HCT116 (cell line): ENCODE results near the gene PAQR7. TPM values are rescaled to one million over a fixed set of nuclear protein-coding genes. Genes with fewer than 3 reads are reported as not detected.

ENCODE experiments used
- ATAC-seq: fragments of 200-7000 bp; cut with Tn5 transposase; 2 replicates; pipeline ENCODE4 v1.9.1; 2020; ENCODE audit warnings: mild to moderate bottlenecking, moderate library complexity
- BruUV-seq: library from RNA; stranded (reverse); fragments of 400-500 nt; replicated peaks from 2 replicates; lab custom pipeline; 2021; lab: Mats Ljungman, UMichigan
- CTCF ChIA-PET: fragments of 300-600 bp; sonication (Branson Sonifier 250); formaldehyde crosslinking; loops from one replicate; lab custom pipeline; 2021; ENCODE audit warnings: antibody characterized with exemption; lab: Charles Lee
- POLR2A ChIA-PET: fragments of 300-600, 350-600 bp; sonication (Branson Sonifier 250); formaldehyde crosslinking; loops from one replicate; lab custom pipeline; 2021; ENCODE audit warnings: antibody characterized with exemption; lab: Charles Lee
- RAD21 ChIA-PET, 2 experiments: fragments of 300-600 bp; sonication (Branson Sonifier 250); formaldehyde crosslinking; loops; one replicate each; lab custom pipeline; 2023; ENCODE audit warnings: low total read pairs in 2 of 2; ENCODE audit not compliant: uncharacterized antibody in 2 of 2, unreplicated experiment in 2 of 2, low non-redundant PET in 1 of 2; lab: Charles Lee
- DNase-seq: peaks from one replicate; pipeline ENCODE4 v3.0.0-alpha.2; 2010; ENCODE audit warnings: low read depth, low spot score
- H2AFZ ChIP-seq: fragments of 200-600 bp; shearing (Covaris generic), sonication (generic); 2 replicates; pipeline ENCODE4 v1.6.1; 2017; ENCODE audit warnings: low read depth, mixed run types, mixed read lengths, antibody characterized with exemption, low read length; ENCODE audit not compliant: poor library complexity, severe bottlenecking
- H3K27ac ChIP-seq: 2 replicates; pipeline ENCODE4 v1.5.1; 2012; ENCODE audit warnings: low read depth, low read length
- H3K27me3 ChIP-seq: fragments of 200-600 bp; sonication (generic); 2 replicates; pipeline ENCODE4 v1.6.1; 2016; ENCODE audit warnings: mixed run types, low read length, mixed read lengths; ENCODE audit not compliant: insufficient read depth
- H3K36me3 ChIP-seq, 2 experiments: fragments of 200-500 bp in 1 of 2; fragments of 200-600 bp in 1 of 2; sonication (Bioruptor generic) in 1 of 2; sonication (generic) in 1 of 2; 2 replicates each; pipeline versions ENCODE4 v1.5.1 to v1.6.1; 2014 to 2016; ENCODE audit warnings: low read length in 2 of 2, inconsistent platforms in 1 of 2, mixed read lengths in 1 of 2, mixed run types in 1 of 2; ENCODE audit not compliant: insufficient read depth in 2 of 2, control insufficient read depth in 1 of 2
- H3K4me1 ChIP-seq, 2 experiments: fragments of 200-600 bp in 1 of 2; sonication (generic) in 1 of 2; 2 replicates each; pipeline versions ENCODE4 v1.5.1 to v1.6.1; 2012 to 2017; ENCODE audit warnings: low read length in 2 of 2, inconsistent platforms in 1 of 2, mild to moderate bottlenecking in 1 of 2, mixed read lengths in 1 of 2, mixed run types in 1 of 2, moderate library complexity in 1 of 2; ENCODE audit not compliant: insufficient read depth in 2 of 2, control insufficient read depth in 1 of 2
- H3K4me2 ChIP-seq: fragments of 200-600 bp; sonication (generic); 2 replicates; pipeline ENCODE4 v1.6.1; 2017; ENCODE audit warnings: mixed run types, low read length, mixed read lengths
- H3K4me3 ChIP-seq, 2 experiments: fragments of 200-600 bp in 1 of 2; sonication (generic) in 1 of 2; replicated peaks in 1 of 2; 2 replicates each; pipeline ENCODE4 v1.5.1; 2011 to 2016; ENCODE audit warnings: low read length in 2 of 2, control low read depth in 1 of 2, low read depth in 1 of 2, mild to moderate bottlenecking in 1 of 2, mixed read lengths in 1 of 2, mixed run types in 1 of 2
- H3K79me2 ChIP-seq: fragments of 200-600 bp; sonication (generic); 2 replicates; pipeline ENCODE4 v1.6.1; 2017; ENCODE audit warnings: mild to moderate bottlenecking, mixed run types, low read length, moderate library complexity, mixed read lengths; ENCODE audit not compliant: insufficient read depth
- H3K9ac ChIP-seq: fragments of 200-600 bp; sonication (generic); 2 replicates; pipeline ENCODE4 v1.6.1; 2016; ENCODE audit warnings: low read length, mixed read lengths
- H3K9me2 ChIP-seq: fragments of 200-600 bp; sonication (generic), shearing (Covaris generic); 2 replicates; pipeline ENCODE4 v1.6.1; 2017; ENCODE audit warnings: mixed run types, mild to moderate bottlenecking, moderate library complexity; ENCODE audit not compliant: insufficient read depth
- H3K9me3 ChIP-seq, 2 experiments: fragments of 200-500 bp in 1 of 2; fragments of 200-600 bp in 1 of 2; sonication (Bioruptor generic) in 1 of 2; sonication (generic) in 1 of 2; 2 replicates each; pipeline ENCODE4 v1.6.1; 2014 to 2017; ENCODE audit warnings: low read length in 2 of 2, mixed read lengths in 2 of 2, inconsistent platforms in 1 of 2, low read depth in 1 of 2, mild to moderate bottlenecking in 1 of 2, mixed run types in 1 of 2, moderate library complexity in 1 of 2; ENCODE audit not compliant: control insufficient read depth in 1 of 2, insufficient read depth in 1 of 2
- H4K20me1 ChIP-seq: fragments of 200-600 bp; sonication (generic), shearing (Covaris generic); 2 replicates; pipeline ENCODE4 v1.6.1; 2017; ENCODE audit warnings: mixed run types, mild to moderate bottlenecking, moderate library complexity; ENCODE audit not compliant: insufficient read depth
- FOSL1 ChIP-seq: IDR thresholded peaks from 2 replicates; pipeline ENCODE4 v1.6.1; 2012; ENCODE audit warnings: low read depth
- JUND ChIP-seq: IDR thresholded peaks from 2 replicates; pipeline ENCODE4 v1.6.1; 2012
- MAX ChIP-seq: IDR thresholded peaks from 2 replicates; pipeline ENCODE4 v1.6.1; 2012
- ZNF274 ChIP-seq: fragments of 200-500 bp; sonication (Bioruptor generic); IDR thresholded peaks from 2 replicates; pipeline ENCODE4 v1.6.1; 2014; ENCODE audit warnings: mild to moderate bottlenecking, low read depth, low read length, inconsistent platforms
- intact Hi-C: fragments of 100-400 bp; cut with micrococcal nuclease; formaldehyde crosslinking; loops from 2 replicates; pipeline ENCODE4 v1.10.0; 2022
- total RNA-seq: library from RNA; stranded (reverse); gene quantifications from one replicate; pipeline ENCODE4 v1.2.1, GENCODE V29; 2021; ENCODE audit not compliant: unreplicated experiment

The PAQR7 gene
- total RNA-seq, 1 experiment from 2014 or later = 13.1 TPM

GRCh38 chr1:25848531-25848930 lies 27.0 kb downstream of the PAQR7 start:
- ATAC-seq (no peak), DNase-seq (no peak)
- Histone ChIP-seq H3K4me2 (no peak overlapping the region), H3K4me3 (no peak overlapping the region), H4K20me1 (no peaks in the 10 kb centered on the region; the same call in 1 of the 2 replicates), H3K36me3 (no peaks in the 10 kb centered on the region; a peak in 1 of 4 replicates), H3K4me1 (no peaks in the 10 kb centered on the region; a peak in 1 of 4 replicates), H3K9me3 (no peaks in the 10 kb centered on the region), H3K27ac (no peak overlapping the region), H3K79me2 (peaks cover 100% of the 10 kb centered on the region), H2AFZ (no peak overlapping the region), H3K27me3 (no peaks in the 10 kb centered on the region), H3K9me2 (no peaks in the 10 kb centered on the region), H3K9ac (no peak overlapping the region)
- intact Hi-C loops = no loop called here
- CTCF ChIA-PET = interaction anchor here (0.9 kb wide), 1 partner anchor 11 kb away, joined by 5 read pairs; no protein-coding TSS in a partner anchor
- BruUV-seq = no TSS peak
- POLR2A ChIA-PET = interaction anchor here (1.0 to 1.8 kb wide), 2 partner anchors 11 to 42 kb away, joined by 3 read pairs; no protein-coding TSS in a partner anchor
- TF ChIP-seq MAX = no peak
- RAD21 ChIA-PET = no interaction called here

- no peak overlapping the region for H3K4me3 ChIP-seq
- BruUV-seq = no TSS peak
- H3K9me2 ChIP-seq = no peaks in the 10 kb centered on the region
- no peaks in the 10 kb centered on the region; the same call in 1 of the 2 replicates for H4K20me1 ChIP-seq
- no peak overlapping the region for H3K4me2 ChIP-seq
- ATAC-seq (no peak), DNase-seq (no peak)
- no peak overlapping the region for H3K9ac ChIP-seq
- CTCF ChIA-PET = interaction anchor here (0.9 kb wide), 1 partner anchor 11 kb away, joined by 5 read pairs; no protein-coding TSS in a partner anchor
- peaks cover 99% of the 10 kb centered on the region for H3K79me2 ChIP-seq
- no peaks in the 10 kb centered on the region; a peak in 1 of 4 replicates for H3K4me1 ChIP-seq
- H2AFZ ChIP-seq = no peak overlapping the region
- POLR2A ChIA-PET = interaction anchor here (1.0 kb wide), 1 partner anchor 43 kb away, joined by 3 read pairs; no protein-coding TSS in a partner anchor
- H3K9me3 ChIP-seq = no peaks in the 10 kb centered on the region
- H3K36me3 ChIP-seq = no peaks in the 10 kb centered on the region; a peak in 1 of 4 replicates
- H3K27me3 ChIP-seq = no peaks in the 10 kb centered on the region
- H3K27ac ChIP-seq = no peak overlapping the region
- intact Hi-C loops = no loop called here
- TF ChIP-seq JUND (no peak), ZNF274 (no peak), FOSL1 (no peak)
- RAD21 ChIA-PET = no interaction called here
Observed at GRCh38 chr1:25847929-25848328, 27.6 kb downstream of the PAQR7 start.
